Peyer's patch (tissue), 4 donors: ENCODE measurements around the gene CCDC197. TPM values are rescaled to one million over a fixed set of nuclear protein-coding genes. Genes with fewer than 3 reads are reported as not detected.
A peak's percentile ranks its signal among the peaks of the same experiment; 100 is the strongest.

Experiments
- DNase-seq, 3 donors: peaks; one replicate each; pipeline ENCODE4 v3.0.0-alpha.2; 2017 to 2019
- H3K27ac ChIP-seq, 4 donors: fragments of 200-600 bp; sonication (generic); one replicate each; pipeline ENCODE4 v1.5.1; 2016 to 2019
- H3K27me3 ChIP-seq, 2 donors: fragments of 200-600 bp; sonication (generic); one replicate each; pipeline ENCODE4 v1.5.1; 2019
- H3K36me3 ChIP-seq, 3 donors: fragments of 200-600 bp; sonication (generic); one replicate each; pipeline ENCODE4 v1.5.1; 2016 to 2019
- H3K4me1 ChIP-seq, 4 donors: fragments of 200-600 bp; sonication (generic); one replicate each; pipeline ENCODE4 v1.5.1; 2016 to 2019
- H3K4me3 ChIP-seq, 4 donors: fragments of 200-600 bp; sonication (generic); 1 replicate in 3 of 4; 2 replicates in 1 of 4; pipeline ENCODE4 v1.5.1; 2016 to 2019; ENCODE audit warnings: mild to moderate bottlenecking in 1 of 4
- H3K9me3 ChIP-seq, 4 donors: fragments of 200-600 bp; sonication (generic); one replicate each; pipeline ENCODE4 v1.5.1; 2016 to 2019; ENCODE audit warnings: mild to moderate bottlenecking in 1 of 4
- POLR2A ChIP-seq, 2 donors: fragments of 450-650 bp; IDR thresholded peaks; one replicate each; pipeline ENCODE4 v1.5.1; 2017; ENCODE audit warnings: antibody characterized with exemption in 2 of 2, mild to moderate bottlenecking in 2 of 2, moderate library complexity in 2 of 2
- total RNA-seq, 4 donors: library from RNA; depleted of rRNA; stranded (reverse); fragments of >200 nt; gene quantifications; one replicate each; pipeline ENCODE4 v1.1.0, GENCODE V29; 2016
- TF ChIP-seq, protein P1 (sequence below), 6 experiments: fragments of 450-650 bp in 4 of 6; fragments of 200-600 bp in 2 of 6; sonication (generic) in 1 of 6; IDR thresholded peaks; one replicate each; pipeline ENCODE4 v1.5.1; 2017 to 2019; ENCODE audit warnings: antibody characterized with exemption in 6 of 6, mild to moderate bottlenecking in 3 of 6, moderate library complexity in 1 of 6

Gene CCDC197
- total RNA-seq, 4 donors from 2014 or later, result not detected

DNA sequence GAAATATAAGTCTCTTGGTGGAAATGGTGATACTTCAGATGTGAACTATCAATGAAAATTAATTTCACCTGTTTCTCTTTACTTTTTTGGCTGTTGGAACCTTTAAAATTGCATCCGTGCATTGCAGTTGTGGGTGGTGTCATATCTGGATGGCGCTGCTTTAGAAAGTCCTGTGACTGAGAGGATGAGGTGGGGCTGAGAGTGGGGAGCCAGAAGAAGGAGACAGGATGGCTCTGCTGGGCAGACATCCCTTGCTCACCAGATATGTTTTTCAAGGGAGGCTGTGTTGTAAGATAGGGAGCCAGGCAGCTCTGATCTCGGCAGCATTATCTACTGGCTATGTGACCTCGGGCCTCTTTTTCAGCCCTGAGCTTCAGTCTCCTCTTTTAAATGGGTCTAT, 33.4 kb upstream of the CCDC197 start:
- peaks cover 0 to 62% (median 53%) of the 10 kb centered on the region in 4 donors for H3K4me1 ChIP-seq
- no peaks in the 10 kb centered on the region for H3K9me3 ChIP-seq
- H3K4me3 ChIP-seq, result no peak overlapping the region
- TF ChIP-seq POLR2A (IDR thresholded peaks at IDR 0.05), result no peak
- TF ChIP-seq, protein P1, sequence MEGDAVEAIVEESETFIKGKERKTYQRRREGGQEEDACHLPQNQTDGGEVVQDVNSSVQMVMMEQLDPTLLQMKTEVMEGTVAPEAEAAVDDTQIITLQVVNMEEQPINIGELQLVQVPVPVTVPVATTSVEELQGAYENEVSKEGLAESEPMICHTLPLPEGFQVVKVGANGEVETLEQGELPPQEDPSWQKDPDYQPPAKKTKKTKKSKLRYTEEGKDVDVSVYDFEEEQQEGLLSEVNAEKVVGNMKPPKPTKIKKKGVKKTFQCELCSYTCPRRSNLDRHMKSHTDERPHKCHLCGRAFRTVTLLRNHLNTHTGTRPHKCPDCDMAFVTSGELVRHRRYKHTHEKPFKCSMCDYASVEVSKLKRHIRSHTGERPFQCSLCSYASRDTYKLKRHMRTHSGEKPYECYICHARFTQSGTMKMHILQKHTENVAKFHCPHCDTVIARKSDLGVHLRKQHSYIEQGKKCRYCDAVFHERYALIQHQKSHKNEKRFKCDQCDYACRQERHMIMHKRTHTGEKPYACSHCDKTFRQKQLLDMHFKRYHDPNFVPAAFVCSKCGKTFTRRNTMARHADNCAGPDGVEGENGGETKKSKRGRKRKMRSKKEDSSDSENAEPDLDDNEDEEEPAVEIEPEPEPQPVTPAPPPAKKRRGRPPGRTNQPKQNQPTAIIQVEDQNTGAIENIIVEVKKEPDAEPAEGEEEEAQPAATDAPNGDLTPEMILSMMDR (IDR thresholded peaks at IDR 0.05), result no peak
- H3K27ac ChIP-seq, result peak overlapping the region; percentile 76 to 86 (median 84)
- no peaks in the 10 kb centered on the region for H3K27me3 ChIP-seq
- DNase-seq, result no peak
- no peaks in the 10 kb centered on the region for H3K36me3 ChIP-seq

DNA sequence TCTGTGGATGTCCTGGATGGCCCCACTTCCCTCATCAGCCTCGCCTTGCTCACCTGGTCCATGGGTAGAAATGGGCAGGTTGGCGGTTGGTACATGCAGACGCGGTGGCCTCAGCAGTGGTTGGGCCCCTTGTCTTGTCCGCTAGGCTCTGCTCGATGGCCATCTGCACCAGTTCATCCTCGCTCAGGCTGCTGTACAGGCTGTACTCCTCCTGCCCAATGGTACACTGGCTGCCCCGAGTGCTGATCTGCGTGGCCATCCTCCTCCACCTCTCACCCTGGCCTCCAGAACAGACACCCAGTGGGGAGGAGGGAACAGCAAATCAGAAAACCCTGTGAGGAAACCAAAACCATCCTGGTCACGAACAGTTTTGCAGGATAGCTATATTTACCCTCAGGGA, 32.8 kb upstream of the CCDC197 start:
- no peak for DNase-seq
- Histone ChIP-seq H3K4me3 (no peak overlapping the region), H3K9me3 (no peaks in the 10 kb centered on the region), H3K4me1 (peaks cover 0 to 60% (median 47%) of the 10 kb centered on the region in 4 donors), H3K36me3 (no peaks in the 10 kb centered on the region), H3K27me3 (no peaks in the 10 kb centered on the region), H3K27ac (peak overlapping the region; percentile 76 to 86 (median 84))
- TF ChIP-seq POLR2A (IDR thresholded peaks at IDR 0.05), result no peak
- TF ChIP-seq, protein P1 (IDR thresholded peaks at IDR 0.05), result no peak

- Histone ChIP-seq H3K9me3 (no peaks in the 10 kb centered on the region), H3K27ac (peak overlapping the region; percentile 76 to 86 (median 84)), H3K27me3 (no peaks in the 10 kb centered on the region), H3K4me3 (no peak overlapping the region), H3K36me3 (no peaks in the 10 kb centered on the region), H3K4me1 (peaks cover 0 to 60% (median 43%) of the 10 kb centered on the region in 4 donors)
- TF ChIP-seq, protein P1 (IDR thresholded peaks at IDR 0.05), result no peak
- no peak for TF ChIP-seq POLR2A (IDR thresholded peaks at IDR 0.05)
- DNase-seq, result no peak
Measured at GRCh38 chr14:93964820-93965286, 32.2 kb upstream of the CCDC197 start.

GRCh38 chr14:93965287-93965821, 31.7 kb upstream of the CCDC197 start:
- H3K9me3 ChIP-seq, result no peaks in the 10 kb centered on the region
- H3K4me1 ChIP-seq, result peaks cover 0 to 60% (median 41%) of the 10 kb centered on the region in 4 donors
- DNase-seq, result no peak
- TF ChIP-seq, protein P1 (IDR thresholded peaks at IDR 0.05), result no peak
- no peak for TF ChIP-seq POLR2A (IDR thresholded peaks at IDR 0.05)
- no peaks in the 10 kb centered on the region for H3K27me3 ChIP-seq
- no peaks in the 10 kb centered on the region for H3K36me3 ChIP-seq
- no peak overlapping the region for H3K4me3 ChIP-seq
- H3K27ac ChIP-seq, result peak overlapping the region in 3 of 4 donors; percentile 76 to 86 (median 83)

- DNase-seq, result no peak
- peak overlapping the region in 3 of 4 donors; percentile 76 to 86 (median 83) for H3K27ac ChIP-seq
- H3K4me1 ChIP-seq, result peaks cover 0 to 65% (median 39%) of the 10 kb centered on the region in 4 donors
Measured at GRCh38 chr14:93965946-93966474, 31.1 kb upstream of the CCDC197 start.

More at GRCh38 chr14:93965946-93966474, 31.1 kb upstream of the CCDC197 start:
- no peaks in the 10 kb centered on the region for H3K36me3 ChIP-seq
- no peak overlapping the region for H3K4me3 ChIP-seq
- no peaks in the 10 kb centered on the region for H3K9me3 ChIP-seq
- TF ChIP-seq POLR2A (IDR thresholded peaks at IDR 0.05), result no peak
- TF ChIP-seq, protein P1 (IDR thresholded peaks at IDR 0.05), result no peak
- H3K27me3 ChIP-seq, result no peaks in the 10 kb centered on the region
